Measurements from ENCODE around the gene MFN2.

GRCh38 chr1:12057940-12058687 lies 77.9 kb downstream of the MFN2 start:
- TF ChIP-seq, protein P1, sequence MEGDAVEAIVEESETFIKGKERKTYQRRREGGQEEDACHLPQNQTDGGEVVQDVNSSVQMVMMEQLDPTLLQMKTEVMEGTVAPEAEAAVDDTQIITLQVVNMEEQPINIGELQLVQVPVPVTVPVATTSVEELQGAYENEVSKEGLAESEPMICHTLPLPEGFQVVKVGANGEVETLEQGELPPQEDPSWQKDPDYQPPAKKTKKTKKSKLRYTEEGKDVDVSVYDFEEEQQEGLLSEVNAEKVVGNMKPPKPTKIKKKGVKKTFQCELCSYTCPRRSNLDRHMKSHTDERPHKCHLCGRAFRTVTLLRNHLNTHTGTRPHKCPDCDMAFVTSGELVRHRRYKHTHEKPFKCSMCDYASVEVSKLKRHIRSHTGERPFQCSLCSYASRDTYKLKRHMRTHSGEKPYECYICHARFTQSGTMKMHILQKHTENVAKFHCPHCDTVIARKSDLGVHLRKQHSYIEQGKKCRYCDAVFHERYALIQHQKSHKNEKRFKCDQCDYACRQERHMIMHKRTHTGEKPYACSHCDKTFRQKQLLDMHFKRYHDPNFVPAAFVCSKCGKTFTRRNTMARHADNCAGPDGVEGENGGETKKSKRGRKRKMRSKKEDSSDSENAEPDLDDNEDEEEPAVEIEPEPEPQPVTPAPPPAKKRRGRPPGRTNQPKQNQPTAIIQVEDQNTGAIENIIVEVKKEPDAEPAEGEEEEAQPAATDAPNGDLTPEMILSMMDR (IDR thresholded peaks at IDR 0.05): no peak
- TF ChIP-seq POLR2A (IDR thresholded peaks at IDR 0.05): no peak
